GM12872 (cell line): ENCODE results near the gene MASP1.

Experiments used
- TF ChIP-seq, protein P1 (sequence below): IDR thresholded peaks from 3 replicates; pipeline ENCODE4 v1.5.1; 2011; ENCODE audit warnings: low read depth, mild to moderate bottlenecking, low read length, moderate library complexity; ENCODE audit not compliant: insufficient read depth

The MASP1 gene

DNA sequence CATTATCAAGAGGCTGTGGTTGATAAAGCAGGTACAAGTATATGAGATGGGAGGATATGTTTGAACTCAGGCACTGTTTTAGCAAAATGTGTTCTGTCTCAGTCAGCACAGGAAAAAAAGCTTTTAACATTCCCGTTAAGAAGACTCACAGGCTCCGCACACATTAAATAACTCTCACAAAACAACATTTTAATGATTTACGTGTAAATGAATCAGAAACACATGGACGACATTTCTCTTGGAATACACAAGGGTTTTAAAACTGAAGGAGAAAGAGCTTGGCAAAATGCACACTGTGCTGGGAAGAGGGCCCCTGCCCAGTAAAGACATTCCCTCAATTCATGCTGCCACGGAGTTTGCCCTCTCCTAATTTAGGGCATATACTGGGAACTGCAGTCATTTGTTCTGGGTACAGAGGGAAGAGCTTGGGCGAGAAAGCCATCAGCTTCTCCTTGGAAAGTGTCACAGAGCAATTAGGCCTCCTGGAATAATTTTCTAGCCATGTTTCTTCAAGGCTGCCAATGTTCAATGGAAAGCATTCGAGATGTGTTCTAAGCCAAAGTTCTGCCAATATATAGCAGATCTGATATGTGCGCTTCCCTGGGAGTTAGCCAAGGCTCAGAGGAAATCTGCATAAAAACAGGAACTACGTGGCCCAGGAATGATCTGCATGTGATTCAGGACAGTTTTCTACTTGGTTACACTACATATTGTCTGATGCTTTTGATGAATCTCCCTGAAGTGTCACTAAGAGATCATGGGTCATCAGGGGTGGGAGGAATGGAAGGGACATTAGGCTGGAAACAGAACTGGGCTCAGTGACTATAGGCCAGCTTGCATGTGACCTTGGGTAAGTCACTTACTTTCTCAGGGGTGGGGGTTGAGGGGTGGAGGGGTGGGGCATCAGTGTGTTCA lies 2.2 kb upstream of the MASP1 start:
- TF ChIP-seq, protein P1, sequence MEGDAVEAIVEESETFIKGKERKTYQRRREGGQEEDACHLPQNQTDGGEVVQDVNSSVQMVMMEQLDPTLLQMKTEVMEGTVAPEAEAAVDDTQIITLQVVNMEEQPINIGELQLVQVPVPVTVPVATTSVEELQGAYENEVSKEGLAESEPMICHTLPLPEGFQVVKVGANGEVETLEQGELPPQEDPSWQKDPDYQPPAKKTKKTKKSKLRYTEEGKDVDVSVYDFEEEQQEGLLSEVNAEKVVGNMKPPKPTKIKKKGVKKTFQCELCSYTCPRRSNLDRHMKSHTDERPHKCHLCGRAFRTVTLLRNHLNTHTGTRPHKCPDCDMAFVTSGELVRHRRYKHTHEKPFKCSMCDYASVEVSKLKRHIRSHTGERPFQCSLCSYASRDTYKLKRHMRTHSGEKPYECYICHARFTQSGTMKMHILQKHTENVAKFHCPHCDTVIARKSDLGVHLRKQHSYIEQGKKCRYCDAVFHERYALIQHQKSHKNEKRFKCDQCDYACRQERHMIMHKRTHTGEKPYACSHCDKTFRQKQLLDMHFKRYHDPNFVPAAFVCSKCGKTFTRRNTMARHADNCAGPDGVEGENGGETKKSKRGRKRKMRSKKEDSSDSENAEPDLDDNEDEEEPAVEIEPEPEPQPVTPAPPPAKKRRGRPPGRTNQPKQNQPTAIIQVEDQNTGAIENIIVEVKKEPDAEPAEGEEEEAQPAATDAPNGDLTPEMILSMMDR: no peak

DNA sequence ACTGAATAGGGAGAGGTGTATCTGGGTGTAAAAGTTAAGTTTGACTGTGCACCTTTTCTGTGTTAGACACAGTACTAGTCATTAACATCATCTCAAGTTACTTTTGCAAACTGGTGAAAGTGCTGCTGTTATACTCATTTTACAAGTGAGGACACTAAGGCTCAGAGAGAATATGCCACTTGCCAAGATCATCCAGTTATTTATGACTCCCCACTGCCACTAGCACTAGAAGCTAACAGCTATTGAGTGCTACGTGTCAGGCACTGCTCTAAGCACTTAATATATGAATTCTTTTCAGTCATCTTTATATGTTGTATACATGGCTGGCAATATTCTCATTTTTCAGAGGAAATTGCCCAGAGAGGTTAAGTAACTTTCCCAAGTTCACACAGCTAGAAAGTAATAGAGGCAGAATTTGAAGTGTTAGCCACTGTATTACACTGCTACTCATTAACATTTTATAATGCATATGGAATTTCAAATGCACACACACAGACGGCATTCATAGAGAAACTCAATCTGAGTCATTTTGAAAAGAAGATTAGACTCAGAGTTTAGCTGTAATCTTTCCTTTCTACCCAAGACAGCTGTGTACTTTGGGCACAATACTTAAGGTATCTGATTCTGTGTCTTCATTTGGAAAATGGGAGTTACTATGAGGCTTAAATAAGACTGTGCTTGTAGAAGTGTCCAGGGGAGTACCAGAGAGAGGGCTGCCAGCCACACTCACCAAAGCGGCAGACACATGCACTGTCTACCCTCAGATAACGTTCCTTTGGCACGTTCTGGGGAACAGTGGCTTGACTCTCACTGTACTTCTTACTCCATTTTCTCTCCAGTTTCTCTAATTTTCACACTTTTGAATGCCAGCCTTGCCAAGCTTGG lies 1.3 kb upstream of the MASP1 start:
- TF ChIP-seq, protein P1: no peak

DNA sequence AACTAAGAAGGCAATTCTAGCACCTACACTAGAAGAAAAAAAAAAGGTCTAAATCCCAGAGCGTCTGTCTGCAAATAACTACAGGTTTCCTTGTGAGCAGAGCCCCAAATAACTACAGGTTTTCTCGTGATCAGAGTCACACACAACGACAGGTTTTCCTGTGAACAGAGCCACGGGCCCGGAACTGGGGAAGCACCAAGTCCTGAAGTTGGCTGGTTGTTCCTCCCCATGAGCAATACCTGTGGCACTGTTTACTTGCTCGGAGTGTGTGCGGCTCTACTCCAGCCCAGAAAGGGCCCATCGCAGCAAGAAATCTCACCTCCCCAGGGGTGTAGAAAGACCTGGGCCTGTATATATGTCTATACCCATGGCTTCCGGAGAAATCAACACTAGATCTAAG lies 644 bp upstream of the MASP1 start:
- TF ChIP-seq, protein P1: no peak

DNA sequence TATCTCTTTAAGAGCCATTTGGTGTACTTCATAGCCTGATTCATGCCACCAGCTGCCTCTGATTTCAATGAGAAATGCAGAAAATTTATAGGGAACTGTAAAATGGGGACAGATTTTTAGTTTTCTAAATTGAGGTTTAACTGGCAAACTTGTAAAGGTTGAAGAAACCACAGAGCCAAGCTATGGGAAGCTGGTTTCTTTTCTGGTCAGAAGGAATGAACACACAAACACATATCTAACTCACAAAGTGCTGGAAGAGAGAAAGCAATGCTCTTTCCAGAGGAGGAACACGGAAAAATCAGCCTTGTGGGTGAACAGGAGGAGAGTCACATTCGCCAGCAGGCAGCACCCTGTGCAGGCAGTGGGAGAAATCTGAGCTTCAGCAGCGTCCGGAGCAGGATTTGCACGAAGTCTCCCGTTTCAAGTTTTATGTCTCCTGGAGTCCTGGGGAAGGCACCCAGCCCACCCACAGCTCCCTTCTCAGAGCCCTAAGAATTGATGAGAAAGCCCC lies 481 bp downstream of the MASP1 start:
- TF ChIP-seq, protein P1: no peak

- TF ChIP-seq, protein P1: no peak
Observed at GRCh38 chr3:187290503-187290902, 1.0 kb downstream of the MASP1 start.

DNA sequence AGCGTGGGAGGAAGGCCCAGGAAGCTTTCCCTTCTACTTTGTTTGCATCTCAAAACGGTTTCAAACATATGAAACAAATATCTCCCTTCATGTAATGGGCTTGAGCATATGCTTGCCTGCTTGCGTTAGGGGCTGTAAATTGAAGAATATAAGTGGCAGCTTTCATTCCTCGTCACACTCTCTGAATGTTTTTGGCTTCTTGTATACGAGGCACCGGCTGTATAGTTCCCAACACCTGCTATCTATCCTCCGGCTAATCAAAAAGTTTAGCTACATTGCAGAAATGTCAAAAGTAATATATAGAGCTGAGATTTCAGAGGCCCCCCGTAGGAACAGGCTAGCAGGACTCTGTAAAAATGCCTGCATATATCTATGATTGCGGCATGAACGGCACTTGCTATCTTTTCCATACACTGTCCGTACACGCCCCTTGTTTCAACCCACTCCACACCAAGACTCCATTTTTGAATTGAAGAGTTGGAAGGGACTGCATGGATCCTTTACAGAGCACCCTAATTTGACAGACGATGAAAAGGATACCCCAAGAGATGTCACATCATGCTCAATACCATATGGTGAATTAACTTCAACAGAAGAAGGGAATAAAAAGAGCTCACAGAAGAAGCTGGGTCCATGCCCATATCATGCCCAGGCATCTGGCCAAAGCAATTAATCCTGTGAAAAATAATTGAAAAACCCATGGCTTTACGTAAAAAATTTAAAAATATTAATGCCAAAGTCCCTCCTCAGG lies 2.5 kb downstream of the MASP1 start:
- TF ChIP-seq, protein P1: no peak
